Neural cell (in vitro differentiated cells): ENCODE results near the gene MON1A. TPM values are rescaled to one million over a fixed set of nuclear protein-coding genes. Genes with fewer than 3 reads are reported as not detected.

Source experiments
- H2AFZ ChIP-seq: fragments of 200-600, 300-800 bp; sonication (generic), shearing (Covaris generic); 2 replicates; pipeline ENCODE4 v1.6.0; 2014; ENCODE audit warnings: low read depth, mild to moderate bottlenecking, antibody characterized with exemption, low read length, moderate library complexity
- H3F3A ChIP-seq: fragments of 200-600 bp; shearing (Covaris generic); 2 replicates; pipeline ENCODE4 v1.6.1; 2016; ENCODE audit warnings: mild to moderate bottlenecking, moderate library complexity, mixed read lengths, antibody characterized with exemption, low read length; ENCODE audit not compliant: insufficient read depth, poor library complexity, severe bottlenecking
- H3K27ac ChIP-seq: fragments of 200-600, 300-800 bp; sonication (generic), shearing (Covaris generic); 2 replicates; pipeline ENCODE4 v1.5.1; 2014; ENCODE audit warnings: mild to moderate bottlenecking, low read length, moderate library complexity
- H3K27me3 ChIP-seq: fragments of 300-800, 200-600 bp; sonication (generic), shearing (Covaris generic); 2 replicates; pipeline ENCODE4 v1.6.0; 2014; ENCODE audit warnings: mild to moderate bottlenecking, low read depth, low read length, moderate library complexity; ENCODE audit not compliant: insufficient read depth
- H3K36me3 ChIP-seq: fragments of 300-800, 200-600 bp; sonication (generic), shearing (Covaris generic); 2 replicates; pipeline ENCODE4 v1.5.1; 2014; ENCODE audit warnings: mild to moderate bottlenecking, antibody characterized with exemption, low read length, moderate library complexity; ENCODE audit not compliant: insufficient read depth
- H3K4me2 ChIP-seq: fragments of 300-800, 200-600 bp; sonication (generic), shearing (Covaris generic); 2 replicates; pipeline ENCODE4 v1.6.0; 2014; ENCODE audit warnings: mild to moderate bottlenecking, low read length
- H3K4me3 ChIP-seq: fragments of 300-800, 200-600 bp; sonication (generic), shearing (Covaris generic); 2 replicates; pipeline ENCODE4 v1.5.1; 2014; ENCODE audit warnings: mild to moderate bottlenecking, low read length, moderate library complexity
- H3K79me2 ChIP-seq: fragments of 200-600 bp; shearing (Covaris generic); replicated peaks from 2 replicates; pipeline ENCODE4 v1.6.0; 2014; ENCODE audit warnings: mild to moderate bottlenecking, low read length, moderate library complexity; ENCODE audit not compliant: insufficient read depth
- H3K9ac ChIP-seq: fragments of 300-800, 200-600 bp; sonication (generic), shearing (Covaris generic); 2 replicates; pipeline ENCODE4 v1.6.1; 2016; ENCODE audit warnings: mild to moderate bottlenecking, low read length, mixed read lengths
- H3K9me2 ChIP-seq: fragments of 200-600 bp; shearing (Covaris generic); 2 replicates; pipeline ENCODE4 v1.6.1; 2016; ENCODE audit warnings: mild to moderate bottlenecking, low read length, mixed read lengths; ENCODE audit not compliant: insufficient read depth
- H3K9me3 ChIP-seq: fragments of 200-600, 300-800 bp; sonication (generic), shearing (Covaris generic); 2 replicates; pipeline ENCODE4 v1.6.1; 2016; ENCODE audit warnings: mild to moderate bottlenecking, mixed run types, low read length, moderate library complexity, mixed read lengths
- H4K20me1 ChIP-seq: fragments of 200-600 bp; shearing (Covaris generic); 2 replicates; pipeline ENCODE4 v1.6.1; 2016; ENCODE audit warnings: mild to moderate bottlenecking, mixed run types; ENCODE audit not compliant: insufficient read depth
- EP300 ChIP-seq: fragments of 450-650 bp; conservative IDR thresholded peaks from 2 replicates; pipeline ENCODE4 v1.6.1; 2014; ENCODE audit warnings: antibody characterized with exemption, mild to moderate bottlenecking, moderate library complexity; ENCODE audit not compliant: poor library complexity, severe bottlenecking
- EZH2 ChIP-seq: fragments of 200-600, 300-800 bp; shearing (Covaris generic), sonication (generic); IDR thresholded peaks from 2 replicates; pipeline ENCODE4 v1.6.1; 2014; ENCODE audit warnings: antibody characterized with exemption, low read length, borderline replicate concordance, mild to moderate bottlenecking; ENCODE audit not compliant: insufficient read depth, poor library complexity, severe bottlenecking
- MXI1 ChIP-seq: fragments of 450-650 bp; conservative IDR thresholded peaks from 2 replicates; pipeline ENCODE4 v1.6.1; 2014; ENCODE audit warnings: antibody characterized with exemption, mild to moderate bottlenecking; ENCODE audit not compliant: poor library complexity, severe bottlenecking
- POLR2AphosphoS5 ChIP-seq: IDR thresholded peaks from 2 replicates; pipeline ENCODE4 v1.6.1; 2012
- RAD21 ChIP-seq: fragments of 450-650 bp; conservative IDR thresholded peaks from 2 replicates; pipeline ENCODE4 v1.6.1; 2014; ENCODE audit warnings: antibody characterized with exemption, mild to moderate bottlenecking, moderate library complexity
- SMC3 ChIP-seq: fragments of 450-650 bp; conservative IDR thresholded peaks from 2 replicates; pipeline ENCODE4 v1.6.1; 2014; ENCODE audit warnings: antibody characterized with exemption, mild to moderate bottlenecking, moderate library complexity; ENCODE audit not compliant: poor library complexity
- TAF1 ChIP-seq: IDR thresholded peaks from 2 replicates; pipeline ENCODE4 v1.6.1; 2012; ENCODE audit warnings: low read depth
- polyA plus RNA-seq: library from polyadenylated mRNA; depleted of rRNA; stranded (reverse); fragments of >200 nt; gene quantifications from 2 replicates; pipeline ENCODE4 v1.2.3, GENCODE V29; 2014
- TF ChIP-seq, protein P1 (sequence below): fragments of 450-650 bp; IDR thresholded peaks from 2 replicates; pipeline ENCODE4 v1.5.1; 2014; ENCODE audit warnings: antibody characterized with exemption, mild to moderate bottlenecking, moderate library complexity; ENCODE audit not compliant: poor library complexity, severe bottlenecking
- TF ChIP-seq, protein P2 (sequence below): IDR thresholded peaks from 2 replicates; pipeline ENCODE4 v1.6.1; 2012; ENCODE audit warnings: borderline replicate concordance

The MON1A gene
- polyA plus RNA-seq, 1 donor from 2014 or later, result 35.4 TPM

DNA sequence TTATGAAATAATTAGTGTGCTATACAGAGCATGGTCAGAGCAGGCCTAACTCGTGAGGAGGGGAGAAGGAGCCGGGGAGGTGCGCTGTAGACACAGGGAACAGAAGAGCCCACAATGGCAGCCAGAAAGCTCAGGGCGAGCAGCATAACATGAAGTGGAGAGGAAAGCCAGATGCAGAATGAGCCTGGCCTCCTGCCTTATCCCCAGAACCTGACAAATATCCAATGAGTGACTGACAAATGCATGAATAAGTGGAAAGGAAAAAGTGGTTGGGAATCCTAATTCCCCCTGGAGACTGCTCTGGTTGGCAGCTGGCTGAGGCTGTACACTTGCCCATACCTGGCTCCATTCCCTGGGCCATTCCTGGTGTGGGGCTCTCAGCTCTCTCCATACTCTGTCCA lies 16.7 kb downstream of the MON1A start:
- Histone ChIP-seq H3K9ac (no peak overlapping the region), H3F3A (no peaks in the 10 kb centered on the region), H3K9me2 (no peaks in the 10 kb centered on the region), H2AFZ (no peak overlapping the region), H4K20me1 (no peaks in the 10 kb centered on the region), H3K36me3 (no peaks in the 10 kb centered on the region), H3K9me3 (no peaks in the 10 kb centered on the region), H3K27ac (no peak overlapping the region), H3K79me2 (no peaks in the 10 kb centered on the region), H3K4me3 (no peak overlapping the region), H3K4me2 (no peak overlapping the region), H3K27me3 (no peaks in the 10 kb centered on the region)
- TF ChIP-seq RAD21, result no peak
- no peak for TF ChIP-seq SMC3
- TF ChIP-seq EZH2, result no peak
- TF ChIP-seq TAF1, result no peak
- no peak for TF ChIP-seq MXI1
- TF ChIP-seq, protein P1, sequence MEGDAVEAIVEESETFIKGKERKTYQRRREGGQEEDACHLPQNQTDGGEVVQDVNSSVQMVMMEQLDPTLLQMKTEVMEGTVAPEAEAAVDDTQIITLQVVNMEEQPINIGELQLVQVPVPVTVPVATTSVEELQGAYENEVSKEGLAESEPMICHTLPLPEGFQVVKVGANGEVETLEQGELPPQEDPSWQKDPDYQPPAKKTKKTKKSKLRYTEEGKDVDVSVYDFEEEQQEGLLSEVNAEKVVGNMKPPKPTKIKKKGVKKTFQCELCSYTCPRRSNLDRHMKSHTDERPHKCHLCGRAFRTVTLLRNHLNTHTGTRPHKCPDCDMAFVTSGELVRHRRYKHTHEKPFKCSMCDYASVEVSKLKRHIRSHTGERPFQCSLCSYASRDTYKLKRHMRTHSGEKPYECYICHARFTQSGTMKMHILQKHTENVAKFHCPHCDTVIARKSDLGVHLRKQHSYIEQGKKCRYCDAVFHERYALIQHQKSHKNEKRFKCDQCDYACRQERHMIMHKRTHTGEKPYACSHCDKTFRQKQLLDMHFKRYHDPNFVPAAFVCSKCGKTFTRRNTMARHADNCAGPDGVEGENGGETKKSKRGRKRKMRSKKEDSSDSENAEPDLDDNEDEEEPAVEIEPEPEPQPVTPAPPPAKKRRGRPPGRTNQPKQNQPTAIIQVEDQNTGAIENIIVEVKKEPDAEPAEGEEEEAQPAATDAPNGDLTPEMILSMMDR, result no peak
- TF ChIP-seq POLR2AphosphoS5, result no peak
- TF ChIP-seq, protein P2, sequence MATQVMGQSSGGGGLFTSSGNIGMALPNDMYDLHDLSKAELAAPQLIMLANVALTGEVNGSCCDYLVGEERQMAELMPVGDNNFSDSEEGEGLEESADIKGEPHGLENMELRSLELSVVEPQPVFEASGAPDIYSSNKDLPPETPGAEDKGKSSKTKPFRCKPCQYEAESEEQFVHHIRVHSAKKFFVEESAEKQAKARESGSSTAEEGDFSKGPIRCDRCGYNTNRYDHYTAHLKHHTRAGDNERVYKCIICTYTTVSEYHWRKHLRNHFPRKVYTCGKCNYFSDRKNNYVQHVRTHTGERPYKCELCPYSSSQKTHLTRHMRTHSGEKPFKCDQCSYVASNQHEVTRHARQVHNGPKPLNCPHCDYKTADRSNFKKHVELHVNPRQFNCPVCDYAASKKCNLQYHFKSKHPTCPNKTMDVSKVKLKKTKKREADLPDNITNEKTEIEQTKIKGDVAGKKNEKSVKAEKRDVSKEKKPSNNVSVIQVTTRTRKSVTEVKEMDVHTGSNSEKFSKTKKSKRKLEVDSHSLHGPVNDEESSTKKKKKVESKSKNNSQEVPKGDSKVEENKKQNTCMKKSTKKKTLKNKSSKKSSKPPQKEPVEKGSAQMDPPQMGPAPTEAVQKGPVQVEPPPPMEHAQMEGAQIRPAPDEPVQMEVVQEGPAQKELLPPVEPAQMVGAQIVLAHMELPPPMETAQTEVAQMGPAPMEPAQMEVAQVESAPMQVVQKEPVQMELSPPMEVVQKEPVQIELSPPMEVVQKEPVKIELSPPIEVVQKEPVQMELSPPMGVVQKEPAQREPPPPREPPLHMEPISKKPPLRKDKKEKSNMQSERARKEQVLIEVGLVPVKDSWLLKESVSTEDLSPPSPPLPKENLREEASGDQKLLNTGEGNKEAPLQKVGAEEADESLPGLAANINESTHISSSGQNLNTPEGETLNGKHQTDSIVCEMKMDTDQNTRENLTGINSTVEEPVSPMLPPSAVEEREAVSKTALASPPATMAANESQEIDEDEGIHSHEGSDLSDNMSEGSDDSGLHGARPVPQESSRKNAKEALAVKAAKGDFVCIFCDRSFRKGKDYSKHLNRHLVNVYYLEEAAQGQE, result no peak
- TF ChIP-seq EP300, result no peak

DNA sequence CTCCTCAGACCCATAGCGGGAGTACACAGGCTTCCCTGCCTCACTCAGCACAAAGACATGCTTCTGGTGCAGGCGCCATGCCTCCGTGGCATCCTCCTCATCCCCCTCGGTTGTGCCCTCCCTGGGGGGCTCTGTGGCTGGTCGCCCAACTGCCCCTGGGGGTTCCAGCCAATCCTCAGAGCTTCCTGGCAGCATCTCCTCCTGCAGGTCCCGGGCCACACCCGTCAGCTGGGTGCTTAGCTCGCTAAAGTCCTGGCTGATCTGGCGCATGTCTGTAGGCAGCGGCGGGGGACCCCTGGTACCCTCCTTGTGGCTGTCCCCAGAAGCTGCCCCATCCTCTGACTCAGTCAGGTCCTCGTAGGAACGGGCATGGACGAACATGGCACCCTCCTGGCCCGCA lies 18.0 kb downstream of the MON1A start:
- H3F3A ChIP-seq, result no peaks in the 10 kb centered on the region
- H3K9me2 ChIP-seq, result no peaks in the 10 kb centered on the region
- H3K36me3 ChIP-seq, result no peaks in the 10 kb centered on the region
- no peaks in the 10 kb centered on the region for H3K9me3 ChIP-seq
- no peaks in the 10 kb centered on the region for H4K20me1 ChIP-seq
- no peaks in the 10 kb centered on the region for H3K27me3 ChIP-seq
- no peak overlapping the region for H3K27ac ChIP-seq
- TF ChIP-seq SMC3 (no peak), TAF1 (no peak), EZH2 (no peak), EP300 (no peak)
- H3K79me2 ChIP-seq, result no peaks in the 10 kb centered on the region
- H3K4me2 ChIP-seq, result no peak overlapping the region
- no peak overlapping the region for H2AFZ ChIP-seq
- no peak overlapping the region for H3K9ac ChIP-seq
- H3K4me3 ChIP-seq, result no peak overlapping the region

DNA sequence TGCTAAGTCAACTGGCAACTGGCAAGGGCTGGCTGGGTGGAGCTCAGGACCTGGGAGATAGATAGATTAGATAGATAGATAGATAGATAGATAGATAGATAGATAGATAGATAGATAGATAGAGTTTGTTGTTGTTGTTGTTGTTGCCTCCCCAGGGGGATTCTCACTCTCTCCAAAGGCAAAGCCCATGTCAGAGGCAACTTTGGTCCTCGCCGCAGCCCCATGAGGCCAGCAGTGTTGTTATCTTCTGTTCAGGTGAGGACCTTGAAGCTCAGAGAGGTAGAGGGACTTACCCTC lies 18.5 kb downstream of the MON1A start:
- H3K9me2 ChIP-seq, result no peaks in the 10 kb centered on the region
- H3K9ac ChIP-seq, result no peak overlapping the region
- H2AFZ ChIP-seq, result no peak overlapping the region
- H3K4me3 ChIP-seq, result no peak overlapping the region
- no peak overlapping the region for H3K4me2 ChIP-seq
- TF ChIP-seq TAF1, result no peak
- no peak for TF ChIP-seq EP300
- TF ChIP-seq POLR2AphosphoS5, result no peak
- TF ChIP-seq MXI1, result no peak
- TF ChIP-seq, protein P2, result no peak
- TF ChIP-seq EZH2, result no peak
- TF ChIP-seq RAD21, result no peak
- TF ChIP-seq, protein P1, result no peak
- no peak for TF ChIP-seq SMC3
- H3F3A ChIP-seq, result no peaks in the 10 kb centered on the region
- no peaks in the 10 kb centered on the region for H3K79me2 ChIP-seq
- no peaks in the 10 kb centered on the region for H3K27me3 ChIP-seq
- H3K36me3 ChIP-seq, result no peaks in the 10 kb centered on the region
- H3K9me3 ChIP-seq, result no peaks in the 10 kb centered on the region
- no peak overlapping the region for H3K27ac ChIP-seq
- H4K20me1 ChIP-seq, result no peaks in the 10 kb centered on the region
